DMS153 treated with DMSO at 0.1 percent for 48 hours (cell line): ENCODE data around the gene PPCDC.

Source experiments
- DNase-seq: peaks from one replicate; lab custom pipeline; 2025; ENCODE audit not compliant: unreplicated experiment; lab: John Stamatoyannopoulos, UW

The PPCDC gene

DNA sequence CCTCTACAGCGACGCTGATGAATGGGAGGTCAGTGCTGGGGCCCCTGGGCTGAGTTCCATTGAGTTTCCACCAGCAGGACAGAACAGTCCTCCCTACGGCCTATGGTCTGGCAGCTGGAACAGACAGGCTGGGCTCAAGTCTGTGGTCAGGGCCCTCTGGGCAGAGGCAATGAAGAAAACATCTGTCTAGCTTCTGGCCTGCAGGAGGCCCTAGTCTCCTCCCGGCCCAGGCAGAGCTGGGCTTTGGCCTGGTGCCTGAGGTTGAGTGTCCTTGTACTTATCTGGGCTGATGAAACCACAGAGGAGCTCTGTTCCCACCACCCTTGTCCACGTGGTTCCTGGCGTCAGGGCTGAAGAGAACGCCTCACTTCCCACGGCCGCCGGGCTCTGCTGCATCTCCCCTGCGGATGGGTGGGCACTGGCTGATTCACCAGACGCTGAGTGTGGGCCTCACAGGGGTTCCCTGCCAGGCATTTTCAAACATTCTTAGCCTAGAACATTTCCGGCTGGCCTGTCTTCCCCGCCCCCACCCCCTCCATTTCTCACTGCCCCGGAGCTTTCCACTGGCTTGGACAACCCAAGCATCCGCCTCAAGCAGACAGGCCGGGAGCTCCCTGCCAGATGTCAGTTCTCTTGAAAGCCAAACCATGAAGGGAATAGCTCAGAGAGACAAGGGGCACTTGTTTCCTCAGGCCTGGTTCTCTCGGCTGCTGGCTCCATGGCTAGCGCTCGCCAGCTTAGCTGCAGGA is 20.3 kb downstream of the PPCDC start:
- no peak for DNase-seq

DNA sequence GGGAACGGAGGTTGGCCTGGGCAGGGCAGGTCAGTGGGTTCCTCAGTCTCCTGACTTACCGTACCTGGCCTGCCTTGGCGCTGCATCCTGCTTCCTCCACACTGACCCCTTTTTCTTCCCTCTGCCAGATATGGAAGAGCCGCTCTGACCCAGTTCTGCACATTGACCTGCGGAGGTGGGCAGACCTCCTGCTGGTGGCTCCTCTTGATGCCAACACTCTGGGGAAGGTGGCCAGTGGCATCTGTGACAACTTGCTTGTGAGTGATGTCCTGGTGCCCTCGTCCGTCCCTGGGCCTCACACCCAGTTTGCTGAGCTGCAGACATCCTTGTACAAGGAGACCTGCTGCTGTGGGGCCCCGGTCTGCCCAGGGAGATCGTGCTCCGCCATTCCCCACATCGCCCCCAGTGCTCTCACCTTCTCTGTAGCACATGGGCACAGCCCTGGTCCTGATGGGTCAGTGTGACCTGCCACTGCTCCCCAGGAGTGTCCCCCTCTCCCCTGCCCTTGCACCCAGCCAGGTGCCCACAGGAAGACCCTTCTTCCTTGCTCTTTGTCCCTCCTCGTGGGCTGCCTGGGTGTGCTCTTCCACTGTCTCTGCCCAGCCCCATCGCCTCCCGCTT is 21.0 kb downstream of the PPCDC start:
- DNase-seq, result no peak

DNA sequence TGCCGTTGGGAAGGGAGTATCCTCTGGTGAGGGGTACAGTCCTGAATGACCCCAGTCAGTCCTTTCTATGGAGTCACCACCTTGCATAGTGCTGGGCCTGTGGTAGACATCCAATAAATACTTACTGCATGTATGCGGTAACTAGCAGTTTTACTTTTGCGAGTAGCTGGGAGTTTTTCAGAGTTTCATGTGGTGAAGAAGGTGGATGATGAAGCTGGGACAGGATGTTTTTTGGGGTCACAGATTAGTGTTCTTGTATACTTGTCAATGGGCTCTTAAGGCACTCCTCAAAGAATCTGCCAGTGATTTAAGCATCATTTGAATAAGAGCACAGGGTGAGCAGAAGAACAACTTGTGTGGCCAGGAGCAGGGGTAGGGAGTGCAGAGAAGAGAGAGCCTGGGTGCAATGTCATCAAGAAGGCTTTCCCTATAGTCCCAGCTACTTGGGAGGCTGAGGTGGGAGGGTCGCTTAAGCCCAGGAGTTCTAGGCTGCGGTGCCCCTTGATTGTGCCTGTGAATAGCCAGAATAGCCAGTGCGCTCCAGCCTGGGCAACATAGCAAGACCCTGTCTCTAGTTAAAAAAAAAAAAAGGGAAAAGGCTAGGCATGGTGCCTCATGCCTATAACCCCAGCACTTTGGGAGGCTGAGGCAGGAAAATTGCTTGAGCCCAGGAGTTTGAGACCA is 22.1 kb downstream of the PPCDC start:
- DNase-seq, result no peak

DNA sequence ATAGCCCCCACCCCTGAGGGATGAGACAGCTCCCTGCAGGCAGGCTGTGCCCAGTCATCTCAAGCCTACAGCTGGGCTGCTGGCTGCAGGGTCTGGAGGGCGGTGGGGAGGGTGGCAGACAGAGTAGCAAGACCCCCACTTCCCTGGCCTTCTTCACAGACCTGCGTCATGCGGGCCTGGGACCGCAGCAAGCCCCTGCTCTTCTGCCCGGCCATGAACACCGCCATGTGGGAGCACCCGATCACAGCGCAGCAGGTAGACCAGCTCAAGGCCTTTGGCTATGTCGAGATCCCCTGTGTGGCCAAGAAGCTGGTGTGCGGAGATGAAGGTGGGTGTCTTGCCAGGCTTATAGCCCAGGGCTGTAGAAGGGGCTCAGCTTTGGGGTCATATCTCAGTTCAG is 25.0 kb downstream of the PPCDC start:
- DNase-seq, result no peak

DNA sequence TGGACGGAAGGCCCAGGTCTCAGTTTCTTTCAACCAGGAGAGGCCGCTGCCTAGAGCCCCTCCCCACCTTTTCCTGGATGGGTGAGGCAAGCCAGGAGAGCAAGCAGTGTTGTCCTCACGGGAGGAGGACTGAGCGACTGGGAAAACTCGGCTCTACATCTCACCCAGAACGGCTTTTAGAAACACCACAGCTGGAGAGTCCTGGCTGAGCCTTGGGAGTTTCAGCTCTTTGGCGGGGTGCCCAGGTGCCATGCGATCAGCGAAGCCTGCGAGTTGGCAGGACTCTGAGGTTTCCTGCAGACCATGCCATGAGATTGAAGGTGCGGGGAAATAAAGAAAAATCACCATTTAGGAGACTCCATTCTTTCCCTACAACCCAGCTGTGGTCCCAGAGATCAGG is 26.0 kb downstream of the PPCDC start:
- DNase-seq, result no peak

DNA sequence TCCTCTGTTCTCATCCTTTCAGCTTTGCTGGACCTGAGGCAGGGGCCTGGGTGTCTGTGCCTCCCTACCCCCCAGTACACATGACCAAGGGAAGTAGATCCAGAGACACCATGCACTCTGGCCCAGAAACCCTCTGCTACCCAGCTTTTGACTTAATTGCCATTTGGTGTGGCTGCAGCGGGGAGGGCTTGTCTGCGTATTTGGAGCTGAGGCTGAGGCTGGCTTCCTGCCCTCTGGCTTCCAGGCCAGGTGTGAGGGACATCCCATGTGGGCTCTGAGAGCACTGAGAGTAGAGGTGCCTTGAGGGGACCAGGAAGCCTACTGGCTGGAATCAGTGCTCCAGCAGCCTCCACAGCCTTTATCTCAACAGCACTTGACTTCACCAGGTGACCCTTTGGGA is 26.9 kb downstream of the PPCDC start:
- no peak for DNase-seq

DNA sequence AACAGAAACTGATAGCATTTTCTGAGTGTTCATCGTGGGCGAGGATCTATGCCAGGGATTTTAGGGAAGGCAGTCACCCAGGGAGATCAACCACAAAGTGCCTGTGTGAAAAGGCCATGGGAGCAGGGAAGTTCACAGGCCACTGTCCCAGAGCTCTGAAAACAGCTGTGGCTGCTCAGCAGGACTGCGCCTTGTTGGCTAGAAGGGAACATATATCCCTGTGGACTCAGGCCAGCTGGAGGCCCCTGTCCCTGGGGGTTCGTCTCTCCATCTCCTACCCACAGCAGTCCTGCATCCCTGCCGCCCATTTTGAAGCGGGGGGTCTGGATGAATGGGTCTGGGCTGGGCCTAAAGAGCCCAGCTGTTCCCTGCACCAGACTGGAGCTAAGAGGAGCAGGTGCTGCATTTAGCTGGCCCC is 27.8 kb downstream of the PPCDC start:
- DNase-seq, result no peak

DNA sequence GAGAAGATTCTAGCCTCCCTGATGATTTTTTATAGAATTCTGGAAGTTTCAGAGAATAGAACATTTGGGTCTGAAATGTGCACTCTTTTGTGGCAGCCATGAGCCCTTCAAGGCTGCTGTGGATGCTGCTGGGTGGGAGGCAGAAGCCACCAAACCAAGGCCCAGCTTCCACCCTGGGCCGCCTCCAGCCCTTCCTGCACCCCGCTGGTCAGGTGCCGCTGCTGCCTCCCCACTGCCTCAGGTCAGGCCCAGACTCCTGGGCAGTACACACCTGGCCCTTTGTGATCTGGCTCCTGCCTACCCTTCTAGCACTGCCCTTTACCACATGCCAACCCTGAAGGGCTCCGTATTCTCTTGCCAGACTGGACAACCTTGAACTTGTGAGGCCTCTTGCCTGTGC is 28.3 kb downstream of the PPCDC start:
- DNase-seq, result no peak

DNA sequence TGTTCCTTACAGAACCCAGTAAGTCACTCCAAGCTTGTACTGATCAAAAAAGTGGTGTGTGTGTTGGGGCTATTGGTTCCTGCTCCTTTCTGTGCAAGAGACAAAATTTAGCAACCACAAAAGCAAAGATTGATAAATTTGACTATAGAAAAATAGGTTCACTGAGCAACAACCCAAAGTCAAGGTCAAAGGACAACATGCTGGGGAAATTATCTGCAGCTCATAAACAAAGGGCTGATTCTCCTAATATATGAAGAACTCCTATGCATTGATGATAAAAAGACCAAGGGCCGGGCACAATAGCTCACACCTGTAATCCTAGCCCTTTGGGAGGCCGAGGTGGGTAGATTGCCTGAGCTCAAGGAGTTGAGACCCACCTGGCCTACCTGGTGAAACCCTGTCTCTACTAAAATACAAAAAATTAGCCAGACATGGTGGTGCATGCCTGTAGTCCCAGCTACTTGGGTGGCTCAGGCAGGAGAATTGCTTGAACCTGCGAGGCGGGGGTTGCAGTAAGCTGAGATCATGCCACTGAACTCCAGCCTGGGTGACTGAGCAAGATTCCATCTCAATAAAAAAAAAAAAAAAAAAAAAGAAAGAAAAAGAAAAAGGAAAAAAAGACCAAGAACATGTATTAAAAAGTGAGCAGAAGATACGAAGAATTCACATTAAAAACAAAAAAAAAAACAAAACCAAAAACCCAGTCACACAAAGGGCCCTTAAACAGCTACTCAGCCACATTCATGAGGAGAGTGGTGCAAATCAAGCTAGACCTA is 29.8 kb downstream of the PPCDC start:
- DNase-seq, result no peak

DNA sequence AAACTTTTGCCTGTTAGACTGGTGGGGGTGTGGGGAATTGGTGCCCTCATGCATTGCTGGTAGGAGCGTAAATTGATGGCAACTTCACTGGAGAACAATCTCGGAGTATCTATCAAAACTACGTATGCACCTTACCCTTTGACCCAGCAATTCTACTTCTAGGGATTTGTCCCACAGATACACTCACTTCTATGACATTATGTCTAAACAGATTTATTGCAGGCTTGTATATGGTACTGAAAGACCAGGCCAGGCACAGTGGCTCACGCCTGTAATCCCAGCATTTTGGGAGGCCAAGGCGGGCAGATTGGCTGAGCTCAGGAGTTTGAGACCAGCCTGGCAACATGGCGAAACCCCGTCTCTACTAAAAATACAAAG is 30.3 kb downstream of the PPCDC start:
- no peak for DNase-seq

DNA sequence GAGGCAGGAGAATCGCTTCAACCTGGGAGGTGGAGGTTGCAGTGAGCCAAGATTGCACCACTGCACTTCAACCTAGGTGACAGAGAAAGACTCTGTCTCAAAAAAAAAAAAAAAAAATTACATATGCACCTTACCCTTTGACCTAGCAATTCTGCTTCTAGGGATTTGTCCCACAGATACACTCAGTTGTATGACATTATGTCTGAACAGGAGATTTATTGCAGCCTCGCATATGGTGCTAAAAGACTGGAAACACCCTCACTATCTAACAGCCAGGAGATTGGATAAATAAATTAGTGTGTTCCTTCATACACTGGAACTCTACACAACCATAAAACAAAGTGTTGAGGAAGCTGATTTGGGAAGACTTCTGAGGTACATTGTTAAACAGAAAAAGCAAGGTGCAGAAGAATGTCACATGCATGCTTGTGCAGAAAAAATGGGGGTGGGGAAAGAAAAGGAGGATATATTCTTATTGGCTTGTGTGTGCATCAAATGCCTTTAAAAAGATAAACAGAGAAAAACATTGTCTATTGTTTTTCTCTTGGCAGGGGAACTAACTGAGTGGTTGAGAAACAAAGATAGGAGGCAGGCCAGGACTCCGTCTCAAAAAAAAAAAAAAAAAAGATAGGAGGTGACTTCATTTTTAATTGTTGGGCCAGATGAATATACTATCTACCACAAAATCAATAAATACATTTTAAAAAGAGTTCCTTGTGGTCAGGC is 30.9 kb downstream of the PPCDC start:
- DNase-seq, result no peak

DNA sequence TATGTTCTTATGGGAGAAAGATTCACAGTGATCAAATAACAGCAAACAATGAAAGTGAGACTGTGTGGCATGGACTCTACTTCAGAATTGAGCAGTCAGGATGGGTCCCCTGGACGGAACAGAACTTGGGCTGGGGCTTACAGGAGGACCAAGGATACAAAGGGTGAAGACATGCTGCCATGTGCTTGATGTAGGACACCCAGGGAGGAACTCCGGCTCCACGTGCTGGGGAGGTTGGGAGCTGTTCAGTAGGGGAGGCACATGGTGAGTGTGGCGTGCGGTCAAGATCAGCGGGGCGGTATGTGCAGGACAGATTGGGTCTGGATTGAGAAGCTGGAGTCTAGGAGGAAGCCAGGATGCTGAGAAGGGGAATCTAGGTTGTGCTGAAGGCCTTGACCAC is 32.6 kb downstream of the PPCDC start:
- no peak for DNase-seq

DNA sequence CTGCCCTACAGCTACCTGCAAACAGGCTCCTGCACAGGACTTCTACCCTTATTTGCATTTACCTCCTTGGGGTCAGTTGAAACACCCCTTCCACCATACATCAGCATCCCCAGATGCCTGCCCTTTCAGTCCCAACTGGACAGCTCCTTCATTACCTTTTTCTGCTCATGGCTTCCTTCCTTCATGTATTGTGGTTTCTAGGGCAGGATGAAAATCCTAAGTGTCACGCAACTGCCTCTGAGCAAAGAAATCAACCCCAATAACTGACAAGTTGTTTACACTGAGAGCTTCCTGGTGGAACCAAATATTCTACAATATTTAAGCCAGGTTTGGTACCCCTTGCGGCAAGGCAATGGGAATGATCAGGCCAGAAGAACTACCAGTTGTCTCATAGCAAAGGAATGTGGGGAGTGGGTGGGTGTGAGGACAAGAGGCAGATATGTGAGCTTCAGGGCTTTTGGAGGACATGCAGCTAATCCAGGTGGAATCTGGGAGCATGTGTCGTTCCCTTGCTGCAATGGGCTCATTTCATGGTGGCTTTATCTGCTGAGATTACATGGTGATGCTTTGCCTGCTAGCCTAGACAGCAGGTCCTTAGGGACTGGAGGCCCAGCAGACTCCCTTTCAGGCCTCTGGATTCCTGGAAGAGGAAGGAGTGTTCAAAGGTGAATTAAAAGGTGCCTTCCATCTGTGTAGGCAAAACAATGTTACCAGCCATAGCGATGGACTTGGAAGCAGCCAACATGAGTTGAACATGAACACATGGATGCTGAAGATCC is 34.9 kb downstream of the PPCDC start:
- no peak for DNase-seq

DNA sequence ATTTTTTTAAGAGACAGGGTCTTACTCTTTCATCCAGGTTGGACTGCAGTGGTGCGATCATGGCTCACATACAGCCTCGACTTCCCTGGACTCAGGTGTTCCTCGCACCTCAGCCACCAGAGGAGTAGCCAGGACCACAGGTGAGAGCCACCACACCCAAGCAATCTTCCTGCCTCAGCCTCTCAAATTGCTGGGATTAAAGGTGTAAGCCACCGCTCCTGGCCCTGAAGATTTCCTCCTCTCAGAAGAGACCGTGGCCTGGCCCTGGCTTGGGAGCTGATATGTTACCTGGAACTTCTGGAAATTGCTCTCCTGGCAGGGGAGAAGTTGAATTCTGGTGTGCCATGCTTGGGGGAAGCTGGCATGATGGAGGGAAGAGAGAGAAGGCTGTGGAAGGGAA is 36.2 kb downstream of the PPCDC start:
- DNase-seq, result no peak

DNA sequence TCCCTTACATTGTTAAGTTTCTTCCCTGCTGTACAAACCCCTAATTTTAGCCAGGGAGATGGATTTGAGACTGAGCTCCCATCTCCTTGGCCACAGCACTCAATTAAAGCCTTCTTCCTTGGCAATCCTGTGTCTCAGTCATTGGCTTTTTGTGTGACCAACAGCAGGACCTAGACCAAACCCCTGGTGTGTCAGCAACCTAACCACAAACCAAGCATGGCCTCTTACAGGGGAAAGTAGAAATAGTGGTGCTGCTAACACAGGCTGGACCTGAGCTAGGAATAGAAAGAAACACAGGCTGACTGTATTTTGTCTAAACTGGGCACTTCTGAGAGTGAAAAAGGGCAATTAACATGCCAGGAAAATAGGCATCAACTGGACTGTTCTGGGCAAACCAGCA is 37.9 kb downstream of the PPCDC start:
- no peak for DNase-seq

DNA sequence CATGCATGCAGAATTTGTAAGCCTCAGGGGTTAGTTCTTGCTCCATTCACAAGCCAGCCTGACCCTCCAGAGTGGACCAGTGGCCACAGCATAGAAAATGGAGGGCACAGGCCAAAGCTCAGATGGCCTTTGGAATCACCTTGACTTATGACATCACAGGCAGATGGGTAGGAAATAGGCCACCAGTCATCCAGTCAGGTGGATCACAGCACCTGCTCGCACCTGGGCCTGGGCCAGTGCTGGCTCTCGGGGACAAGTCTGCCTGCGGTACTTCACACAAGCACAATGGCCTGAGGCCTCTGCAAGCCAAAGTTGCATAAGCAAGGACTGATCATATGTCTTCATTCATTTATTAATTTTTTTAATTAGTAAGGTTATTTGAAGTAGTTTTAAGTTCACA is 39.3 kb downstream of the PPCDC start:
- DNase-seq, result no peak

DNA sequence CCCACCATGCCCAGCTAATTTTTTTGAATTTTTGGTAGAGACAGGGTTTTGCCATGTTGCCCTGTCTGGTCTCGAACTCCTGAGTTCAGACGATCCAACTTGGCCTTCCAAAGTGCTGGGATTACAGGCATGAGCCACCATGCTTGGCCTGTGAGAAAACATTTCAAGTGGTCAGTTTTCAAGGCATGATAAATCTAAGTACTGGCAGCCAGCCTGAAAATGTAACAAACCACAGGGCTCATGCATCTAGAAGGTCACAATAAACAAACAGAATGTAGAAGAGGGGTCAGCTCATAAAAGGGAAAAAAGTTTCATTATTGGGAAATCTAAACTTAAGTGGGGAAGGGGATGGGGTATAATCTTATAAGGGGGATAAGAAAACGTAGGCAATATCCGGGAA is 39.9 kb downstream of the PPCDC start:
- DNase-seq, result no peak

DNA sequence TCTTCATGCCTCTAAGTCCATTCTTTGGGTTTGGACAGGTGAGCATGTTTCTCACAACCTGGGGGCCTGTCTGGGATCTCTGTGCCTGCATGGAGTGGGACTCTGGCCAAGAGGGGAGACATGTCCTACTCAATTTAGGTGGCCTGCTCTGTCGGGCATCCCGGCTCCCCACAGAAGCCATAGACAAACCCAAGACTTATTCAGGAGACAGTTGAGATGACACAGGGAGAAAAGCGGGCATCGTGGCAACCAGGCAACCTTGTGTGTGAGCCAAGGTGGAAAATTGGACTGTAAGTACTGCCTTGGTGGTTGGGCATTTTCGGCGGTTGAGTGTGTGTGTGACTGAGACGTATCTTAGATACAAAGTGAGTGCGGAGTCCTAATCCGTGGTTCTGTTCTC is 40.5 kb downstream of the PPCDC start:
- no peak for DNase-seq

DNA sequence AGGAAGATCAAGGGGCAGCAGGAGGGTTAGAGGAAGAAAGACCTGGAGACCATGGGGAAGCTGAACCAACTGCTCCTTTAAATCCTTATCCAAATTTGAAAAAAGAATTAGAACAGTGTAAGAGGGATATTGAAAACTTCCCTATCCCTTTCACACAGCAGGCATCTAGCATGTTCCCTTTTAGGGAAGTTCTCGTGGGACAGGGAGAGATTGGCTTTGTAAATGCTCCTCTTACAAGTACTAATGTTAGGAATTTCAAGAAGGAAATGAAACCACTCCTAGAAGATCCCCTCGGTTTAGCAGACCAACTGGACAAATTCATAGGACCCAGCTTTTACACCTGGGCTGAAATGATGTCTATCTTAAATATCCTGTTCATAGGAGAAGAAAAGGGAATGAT is 41.5 kb downstream of the PPCDC start:
- DNase-seq, result no peak

DNA sequence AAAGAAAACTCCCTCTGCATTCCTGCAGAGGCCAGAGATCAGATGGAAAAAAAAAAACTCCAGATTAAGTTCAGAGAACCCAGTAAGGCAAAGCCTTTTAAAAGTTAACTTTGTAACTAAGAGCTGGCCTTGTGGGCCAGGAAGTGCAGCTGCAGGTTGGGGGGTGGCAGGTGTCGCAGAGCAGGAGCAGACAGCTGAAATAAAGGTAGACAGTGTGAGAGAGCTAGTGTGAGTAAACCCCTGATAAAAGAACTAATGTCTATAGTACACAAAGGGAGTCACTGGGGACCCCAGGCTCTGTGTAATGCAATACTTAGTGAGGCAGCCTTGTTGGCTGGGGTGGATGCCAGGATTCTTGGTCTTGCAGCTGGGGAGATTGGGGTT is 42.1 kb downstream of the PPCDC start:
- DNase-seq, result no peak
